HepG2 (cell line): ENCODE measurements around the gene TRIM2. TPM values are rescaled to one million over a fixed set of nuclear protein-coding genes. Genes with fewer than 3 reads are reported as not detected.
"Not testable (repeated sequence)": the region's sequence is repeated elsewhere in the genome, so short reads cannot be mapped to it uniquely, and the experiment has no call there.

Source experiments
- ATAC-seq: fragments of 200-7000 bp; cut with Tn5 transposase; 3 replicates; pipeline ENCODE4 v1.9.1; 2020; ENCODE audit warnings: mild to moderate bottlenecking, moderate library complexity
- BruUV-seq: library from RNA; stranded (reverse); fragments of 400-500 nt; replicated peaks from 2 replicates; lab custom pipeline; 2021; lab: Mats Ljungman, UMichigan
- CTCF ChIA-PET: fragments of 300-600 bp; formaldehyde crosslinking; extraction: SDS; loops from one replicate; lab custom pipeline; 2021; ENCODE audit warnings: low total read pairs, inconsistent platforms, low intra/inter-chr PET ratio; lab: Yijun Ruan, JAX
- POLR2A ChIA-PET: fragments of 350-600 bp; sonication (Branson Sonifier 250); formaldehyde crosslinking; loops from one replicate; lab custom pipeline; 2020; ENCODE audit warnings: antibody characterized with exemption, inconsistent platforms; lab: Yijun Ruan, JAX
- DNase-seq: peaks from one replicate; pipeline ENCODE4 v3.0.0-alpha.2; 2015; ENCODE audit warnings: low spot score
- FAIRE-seq: peaks from 3 replicates; lab custom pipeline; 2011; peaks lifted over from hg19 to GRCh38; lab: Jason Lieb, UNC
- H2AFZ ChIP-seq: one replicate; pipeline ENCODE4 v1.6.1; 2011; ENCODE audit warnings: low read length, inconsistent platforms
- H3K27ac ChIP-seq: fragments of 300-600 bp; 3 replicates; pipeline ENCODE4 v1.8.0; 2011; ENCODE audit warnings: mixed run types, mild to moderate bottlenecking, mixed read lengths, low read length, inconsistent platforms; ENCODE audit not compliant: insufficient read depth; ENCODE audit errors: extremely low read length
- H3K27me3 ChIP-seq, 2 experiments: fragments of 200-600 bp in 1 of 2; 2 replicates in 1 of 2; 3 replicates in 1 of 2; pipeline versions ENCODE4 v1.6.0 to v1.8.0; 2011; ENCODE audit warnings: low read length in 2 of 2, mild to moderate bottlenecking in 2 of 2, moderate library complexity in 2 of 2, inconsistent platforms in 1 of 2; ENCODE audit not compliant: insufficient read depth in 2 of 2, control insufficient read depth in 1 of 2
- H3K36me3 ChIP-seq, 2 experiments: fragments of 200-600 bp in 1 of 2; replicated peaks in 1 of 2; 2 replicates in 1 of 2; 3 replicates in 1 of 2; pipeline versions ENCODE4 v1.5.1 to v1.8.0; 2011; ENCODE audit warnings: low read length in 2 of 2, inconsistent platforms in 1 of 2; ENCODE audit not compliant: insufficient read depth in 2 of 2, control insufficient read depth in 1 of 2
- H3K4me1 ChIP-seq: 2 replicates; pipeline ENCODE4 v1.5.1; 2012; ENCODE audit warnings: low read length, inconsistent platforms; ENCODE audit not compliant: insufficient read depth
- H3K4me2 ChIP-seq: 2 replicates; pipeline ENCODE4 v1.6.0; 2011; ENCODE audit warnings: low read depth, low read length, inconsistent platforms
- H3K4me3 ChIP-seq, 3 experiments: fragments of 200-600 bp in 1 of 3; sonication (generic), shearing (Covaris generic) in 1 of 3; replicated peaks in 1 of 3; 2 replicates each; pipeline ENCODE4 v1.5.1; 2011 to 2016; ENCODE audit warnings: low read length in 3 of 3, inconsistent platforms in 2 of 3, low read depth in 2 of 3, mild to moderate bottlenecking in 2 of 3, control low read depth in 1 of 3, mixed read lengths in 1 of 3; ENCODE audit not compliant: insufficient read depth in 1 of 3
- H3K79me2 ChIP-seq: one replicate; pipeline ENCODE4 v1.6.1; 2011; ENCODE audit warnings: low read length, inconsistent platforms; ENCODE audit not compliant: insufficient read depth
- H3K9ac ChIP-seq: 2 replicates; pipeline ENCODE4 v1.6.0; 2011; ENCODE audit warnings: mild to moderate bottlenecking, low read depth, low read length, inconsistent platforms; ENCODE audit not compliant: insufficient read depth
- H3K9me3 ChIP-seq: 2 replicates; pipeline ENCODE4 v1.5.1; 2012; ENCODE audit warnings: mild to moderate bottlenecking, low read length
- H4K20me1 ChIP-seq: 2 replicates; pipeline ENCODE4 v1.6.0; 2011; ENCODE audit warnings: inconsistent platforms, mild to moderate bottlenecking, low read length, moderate library complexity; ENCODE audit not compliant: insufficient read depth
- ATF7 ChIP-seq, 2 experiments: fragments of 450-650 bp in 1 of 2; sonication (generic) in 1 of 2; formaldehyde crosslinking in 1 of 2; IDR thresholded peaks; 2 replicates each; pipeline versions ENCODE4 v1.4.0 to v1.6.1; 2016 to 2020; ENCODE audit warnings: antibody characterized with exemption in 1 of 2, mild to moderate bottlenecking in 1 of 2, missing genetic modification reagents in 1 of 2
- MED1 ChIP-seq: sonication (generic); formaldehyde crosslinking; IDR thresholded peaks from 2 replicates; pipeline ENCODE4 v1.4.0; 2020; ENCODE audit warnings: missing genetic modification reagents
- WGBS: methylation state at CpG from one replicate; pipeline ENCODE4 v1.1.6; 2017; ENCODE audit warnings: low lambda C conversion rate; 5-methylcytosine and 5-hydroxymethylcytosine counted together
- in situ Hi-C: cut with HindIII; loops from 2 replicates; pipeline ENCODE4 v1.10.0; 2017; ENCODE audit warnings: low pct_unique_long_range_greater_than_20kb; ENCODE audit not compliant: extremely low pct_ligation_motif_present
- intact Hi-C: fragments of 100-400 bp; cut with micrococcal nuclease; formaldehyde crosslinking; loops from one replicate; pipeline ENCODE4 v1.10.0; 2022; ENCODE audit not compliant: unreplicated experiment
- polyA plus RNA-seq, 8 experiments: library from polyadenylated mRNA; depleted of rRNA in 3 of 8; stranded (reverse) in 7 of 8; unstranded in 1 of 8; fragments of >200 nt; fragmentation: Illumina TruSeq in 4 of 8; extraction: Trizol in 4 of 8; gene quantifications; 2 replicates each; pipeline versions ENCODE4 v1.2.1 to v1.2.3, GENCODE V29; 2011 to 2016; ENCODE audit warnings: low read depth in 4 of 8, missing spikeins in 1 of 8, mixed read lengths in 1 of 8; ENCODE audit not compliant: insufficient read depth in 1 of 8
- total RNA-seq, 5 experiments: library from RNA; depleted of rRNA; stranded (reverse); fragments of >200 nt; fragmentation: Illumina TruSeq; extraction: Trizol; gene quantifications; 2 replicates each; pipeline ENCODE4 v1.2.3, GENCODE V29; 2016; ENCODE audit warnings: low read depth in 1 of 5

Gene TRIM2
- total and polyA plus RNA-seq, 2 of the 13 experiments (the other 11 are each of a cell fraction or from before 2014, with no cell fraction given): 2.1 to 4.2 TPM

- no peaks in the 10 kb centered on the region for H3K36me3 ChIP-seq
- H3K27ac ChIP-seq: no peak overlapping the region
- H3K27me3 ChIP-seq: peaks cover 0 to 4% of the 10 kb centered on the region in 2 experiments; a peak in 2 of 5 replicates
- no peaks in the 10 kb centered on the region for H3K79me2 ChIP-seq
- POLR2A ChIA-PET: no interaction called here
- H3K4me3 ChIP-seq: no peak overlapping the region
- H3K9ac ChIP-seq: no peak overlapping the region
- no TSS peak for BruUV-seq
- no peaks in the 10 kb centered on the region for H3K4me1 ChIP-seq
- H3K4me2 ChIP-seq: no peak overlapping the region
- FAIRE-seq: no peak
- TF ChIP-seq MED1 (no peak), ATF7 (IDR thresholded peaks at IDR 0.05) (peak; percentile 55), ATF7 (CRISPR knock-in tag; IDR thresholded peaks at IDR 0.05) (no peak)
- TF ChIP-seq, all 625 proteins: peak for 1
- CTCF ChIA-PET: no interaction called here
- H3K9me3 ChIP-seq: no peaks in the 10 kb centered on the region
- WGBS: 19% methylated on average over 1 of the region's 1 CpG
- in situ Hi-C loops: no loop called here
- intact Hi-C loops: no loop called here
- H4K20me1 ChIP-seq: no peaks in the 10 kb centered on the region
- ATAC-seq: no peak
- H2AFZ ChIP-seq: no peak overlapping the region
- DNase-seq: no peak
Observed at GRCh38 chr4:153198719-153199118, 5.5 kb upstream of the TRIM2 start.

DNA sequence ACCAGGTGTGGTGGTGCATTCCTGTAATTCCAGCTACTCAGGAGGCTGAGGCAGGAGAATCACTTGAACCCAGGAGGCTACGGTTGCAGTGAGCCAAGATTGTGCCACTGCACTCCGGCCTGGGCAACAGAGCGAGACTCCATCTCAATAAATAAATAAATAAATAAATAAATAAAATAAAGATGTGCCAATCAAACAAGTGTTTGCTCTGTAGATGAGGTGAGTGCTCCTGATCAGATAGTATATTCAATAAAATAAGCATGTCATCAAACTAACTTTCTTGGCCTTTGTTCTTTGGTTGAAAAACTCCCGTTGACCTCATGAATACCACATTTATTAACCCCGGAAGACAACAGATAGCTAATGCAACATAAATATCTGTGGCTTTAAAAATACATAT is 497 bp upstream of the TRIM2 start:
- H4K20me1 ChIP-seq, FAIRE-seq, H3K79me2 ChIP-seq, H3K36me3 ChIP-seq, H3K27ac ChIP-seq, CTCF ChIA-PET, BruUV-seq, H3K9ac ChIP-seq, DNase-seq, H3K9me3 ChIP-seq, in situ Hi-C loops, ATAC-seq: not testable (repeated sequence)
- Histone ChIP-seq H3K4me2 (peak overlapping the region; percentile 84), H2AFZ (peak overlapping the region; percentile 27), H3K27me3 (peaks cover 0 to 16% of the 10 kb centered on the region in 2 experiments; a peak in 2 of 5 replicates), H3K4me3 (peak overlapping the region in 2 of 3 experiments; percentile 51 to 67; a peak in 4 of 6 replicates), H3K4me1 (peaks cover 29% of the 10 kb centered on the region)
- POLR2A ChIA-PET: interaction anchor here (1.2 kb wide), 1 partner anchor 19 kb away, joined by 3 read pairs; no protein-coding TSS in a partner anchor
- intact Hi-C loops: loop anchor here (1.0 to 10.0 kb wide), 2 partner anchors 60 to 371 kb away; no protein-coding TSS in a partner anchor
- 55% methylated on average over 5 of the region's 5 CpGs for WGBS
